ENCODE results near the gene EHD1.

DNA sequence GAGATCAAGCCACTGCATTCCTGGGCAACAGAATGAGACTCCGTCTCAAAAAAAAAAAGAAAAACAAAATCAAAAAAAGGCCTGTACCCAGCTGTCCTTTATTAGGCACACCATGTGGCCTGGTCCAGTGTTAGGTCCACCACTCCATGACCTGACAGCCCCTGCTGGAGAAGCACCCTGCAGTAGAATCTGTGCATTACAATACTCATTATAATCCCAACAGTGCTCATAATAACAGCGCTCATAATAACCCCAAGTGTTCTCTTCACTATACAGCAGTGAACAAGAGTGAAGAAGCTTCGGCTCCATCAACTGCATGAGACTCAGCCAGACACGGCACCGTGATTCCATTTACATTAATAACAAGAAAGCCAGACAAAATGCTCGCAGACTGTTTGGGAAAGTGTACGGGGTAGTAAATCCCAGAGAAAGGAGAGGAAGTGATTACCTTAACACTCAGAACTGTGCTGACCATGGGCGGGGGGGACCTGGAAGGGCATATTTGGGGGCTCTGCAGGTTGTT lies 8.9 kb upstream of the EHD1 start:
- no peak for TF ChIP-seq EZH2 (IDR thresholded peaks at IDR 0.05; ENCODE audit: insufficient read depth, poor library complexity, severe bottlenecking)
- TF ChIP-seq EZH2phosphoT487 (IDR thresholded peaks at IDR 0.05; ENCODE audit: insufficient read depth, low read depth) = no peak

Measured in GM23248 (cell line).